ENCODE measurements around the gene GPR89A.
"Not testable (repeated sequence)": the region's sequence is repeated elsewhere in the genome, so short reads cannot be mapped to it uniquely, and the experiment has no call there.

GPR89A gene

GRCh38 chr1:145688328-145688727, 80.5 kb downstream of the GPR89A start:
- no peak for DNase-seq

- no peak for DNase-seq
Observed at GRCh38 chr1:145688924-145689323, 81.1 kb downstream of the GPR89A start.

GRCh38 chr1:145689922-145690321, 82.1 kb downstream of the GPR89A start:
- no peak for DNase-seq

- DNase-seq = no peak
Observed at GRCh38 chr1:145690587-145691558, 83.1 kb downstream of the GPR89A start.

GRCh38 chr1:145692785-145693443, 85.1 kb downstream of the GPR89A start:
- DNase-seq = no peak

GRCh38 chr1:145695821-145696629, 88.2 kb downstream of the GPR89A start:
- DNase-seq = no peak

GRCh38 chr1:145696630-145696960, 88.8 kb downstream of the GPR89A start:
- DNase-seq = no peak

GRCh38 chr1:145701306-145701862, 93.6 kb downstream of the GPR89A start:
- no peak for DNase-seq

- DNase-seq = no peak
Observed at GRCh38 chr1:145702052-145702451, 94.3 kb downstream of the GPR89A start.

GRCh38 chr1:145702826-145703225, 95.0 kb downstream of the GPR89A start:
- no peak for DNase-seq

GRCh38 chr1:145705622-145706021, 97.8 kb downstream of the GPR89A start:
- DNase-seq = no peak

- DNase-seq = no peak
Observed at GRCh38 chr1:145706086-145706664, 98.4 kb downstream of the GPR89A start.

- no peak for DNase-seq
Observed at GRCh38 chr1:145707183-145707867, 99.5 kb downstream of the GPR89A start, which contains the start of gene PDZK1. TSS of gene PDZK1 (minus strand) at chr1:145707368. CDS start at chr1:145688021, 19,347 bp downstream.

GRCh38 chr1:145708063-145708462, 100.3 kb downstream of the GPR89A start:
- DNase-seq = no peak

GRCh38 chr1:145710291-145711027, 102.7 kb downstream of the GPR89A start:
- no peak for DNase-seq

GRCh38 chr1:145711213-145711651, 103.4 kb downstream of the GPR89A start:
- no peak for DNase-seq

GRCh38 chr1:145714524-145715111, 106.8 kb downstream of the GPR89A start:
- no peak for DNase-seq

GRCh38 chr1:145716641-145717345, 109.0 kb downstream of the GPR89A start:
- no peak for DNase-seq

GRCh38 chr1:145717833-145718232, 110.0 kb downstream of the GPR89A start:
- no peak for DNase-seq

- DNase-seq = not testable (repeated sequence)
Observed at GRCh38 chr1:145718465-145718864, 110.7 kb downstream of the GPR89A start.

All from DMS79 (cell line).